Measurements from ENCODE around the gene NANS. TPM values are rescaled to one million over a fixed set of nuclear protein-coding genes. Genes with fewer than 3 reads are reported as not detected.

NANS gene
- total and polyA plus RNA-seq, 2 of the 13 experiments (the other 11 are each of a cell fraction or from before 2014, with no cell fraction given) = 86.9 to 203 TPM

DNA sequence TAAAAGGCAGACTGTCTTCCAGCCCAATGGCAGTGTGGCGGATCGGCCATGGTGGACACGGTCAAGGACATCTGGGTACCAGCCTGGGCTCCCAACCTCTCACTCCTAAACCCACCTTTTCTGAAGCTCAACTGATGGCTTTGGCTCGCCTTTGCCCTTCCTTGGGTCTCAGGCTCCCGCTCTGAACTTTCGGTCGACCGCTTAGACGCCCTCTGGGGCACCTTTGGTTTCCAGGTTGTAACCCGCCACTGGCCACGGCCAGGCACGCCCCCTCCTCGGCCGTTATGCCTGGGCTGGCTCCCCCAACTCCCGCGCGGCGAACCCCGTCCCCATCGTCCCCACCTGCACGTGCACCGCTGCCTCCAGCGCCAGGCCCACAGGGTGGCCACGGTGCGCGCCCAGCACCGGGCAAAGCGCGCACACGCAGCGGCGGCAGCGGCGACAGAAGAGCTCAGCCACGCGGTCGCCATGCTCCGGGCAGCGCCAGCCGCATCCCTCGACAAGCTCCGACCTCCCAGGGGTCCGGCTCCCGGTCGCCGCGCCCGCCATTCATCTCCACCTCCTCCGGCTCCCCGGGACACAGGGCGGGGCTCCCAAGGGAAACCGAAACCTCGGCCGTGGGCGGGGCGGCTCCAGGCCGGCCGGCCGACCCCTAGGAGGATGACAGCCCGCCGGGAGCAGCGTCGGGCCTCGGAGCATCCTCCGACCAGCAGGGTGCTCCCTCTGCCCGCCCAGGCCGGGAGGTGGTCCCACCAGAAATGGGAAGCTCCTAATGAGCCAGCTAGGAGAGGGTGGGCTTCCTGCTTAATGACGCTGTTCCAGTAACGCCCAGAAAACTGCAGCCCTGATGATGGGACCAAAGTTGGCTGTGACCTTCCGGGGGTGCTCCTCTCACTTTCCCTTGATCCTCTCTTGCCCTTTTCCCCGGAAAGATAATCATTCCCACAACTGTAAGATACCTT is 62.4 kb downstream of the NANS start, which contains the start of gene TRIM14 (continued):
- TF ChIP-seq ZNF644 (CRISPR knock-in tag; IDR thresholded peaks at IDR 0.05; ENCODE audit: low read depth) = peak; percentile 6; the same call in 1 of the 2 replicates
- TF ChIP-seq ZNF562 (CRISPR knock-in tag; IDR thresholded peaks at IDR 0.05; ENCODE audit: borderline replicate concordance) = no peak
- TF ChIP-seq ZNF292 (CRISPR knock-in tag; IDR thresholded peaks at IDR 0.05; ENCODE audit: borderline replicate concordance, low read depth) = peak; percentile 39
- no peak for TF ChIP-seq PAF1 (CRISPR knock-in tag; IDR thresholded peaks at IDR 0.05)
- no peak; the same call in 1 of the 2 replicates for TF ChIP-seq NCOR1 (IDR thresholded peaks at IDR 0.05; ENCODE audit: borderline replicate concordance, low read length)
- TF ChIP-seq SP2 (CRISPR knock-in tag; IDR thresholded peaks at IDR 0.05) = no peak
- no peak for TF ChIP-seq CCDC6 (CRISPR knock-in tag; IDR thresholded peaks at IDR 0.05)
- TF ChIP-seq ZNF775 (CRISPR knock-in tag; IDR thresholded peaks at IDR 0.05; ENCODE audit: borderline replicate concordance) = no peak
- TF ChIP-seq ONECUT2 (CRISPR knock-in tag; IDR thresholded peaks at IDR 0.05) = no peak
- TF ChIP-seq, protein P1, sequence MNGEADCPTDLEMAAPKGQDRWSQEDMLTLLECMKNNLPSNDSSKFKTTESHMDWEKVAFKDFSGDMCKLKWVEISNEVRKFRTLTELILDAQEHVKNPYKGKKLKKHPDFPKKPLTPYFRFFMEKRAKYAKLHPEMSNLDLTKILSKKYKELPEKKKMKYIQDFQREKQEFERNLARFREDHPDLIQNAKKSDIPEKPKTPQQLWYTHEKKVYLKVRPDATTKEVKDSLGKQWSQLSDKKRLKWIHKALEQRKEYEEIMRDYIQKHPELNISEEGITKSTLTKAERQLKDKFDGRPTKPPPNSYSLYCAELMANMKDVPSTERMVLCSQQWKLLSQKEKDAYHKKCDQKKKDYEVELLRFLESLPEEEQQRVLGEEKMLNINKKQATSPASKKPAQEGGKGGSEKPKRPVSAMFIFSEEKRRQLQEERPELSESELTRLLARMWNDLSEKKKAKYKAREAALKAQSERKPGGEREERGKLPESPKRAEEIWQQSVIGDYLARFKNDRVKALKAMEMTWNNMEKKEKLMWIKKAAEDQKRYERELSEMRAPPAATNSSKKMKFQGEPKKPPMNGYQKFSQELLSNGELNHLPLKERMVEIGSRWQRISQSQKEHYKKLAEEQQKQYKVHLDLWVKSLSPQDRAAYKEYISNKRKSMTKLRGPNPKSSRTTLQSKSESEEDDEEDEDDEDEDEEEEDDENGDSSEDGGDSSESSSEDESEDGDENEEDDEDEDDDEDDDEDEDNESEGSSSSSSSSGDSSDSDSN (CRISPR knock-in tag; IDR thresholded peaks at IDR 0.05) = peak; percentile 75; the same call in 1 of the 2 replicates
- TF ChIP-seq XRCC5 (optimal IDR thresholded peaks at IDR 0.05; ENCODE audit: low read length) = peak; percentile 69
- peak; percentile 76 for TF ChIP-seq ZFY (CRISPR knock-in tag; IDR thresholded peaks at IDR 0.05)
- TF ChIP-seq ZNF816 (CRISPR knock-in tag; IDR thresholded peaks at IDR 0.05; ENCODE audit: borderline replicate concordance) = no peak
- TF ChIP-seq HES4 (CRISPR knock-in tag; IDR thresholded peaks at IDR 0.05; ENCODE audit: borderline replicate concordance) = peak; percentile 87; the same call in 1 of the 2 replicates
- TF ChIP-seq, protein P2, sequence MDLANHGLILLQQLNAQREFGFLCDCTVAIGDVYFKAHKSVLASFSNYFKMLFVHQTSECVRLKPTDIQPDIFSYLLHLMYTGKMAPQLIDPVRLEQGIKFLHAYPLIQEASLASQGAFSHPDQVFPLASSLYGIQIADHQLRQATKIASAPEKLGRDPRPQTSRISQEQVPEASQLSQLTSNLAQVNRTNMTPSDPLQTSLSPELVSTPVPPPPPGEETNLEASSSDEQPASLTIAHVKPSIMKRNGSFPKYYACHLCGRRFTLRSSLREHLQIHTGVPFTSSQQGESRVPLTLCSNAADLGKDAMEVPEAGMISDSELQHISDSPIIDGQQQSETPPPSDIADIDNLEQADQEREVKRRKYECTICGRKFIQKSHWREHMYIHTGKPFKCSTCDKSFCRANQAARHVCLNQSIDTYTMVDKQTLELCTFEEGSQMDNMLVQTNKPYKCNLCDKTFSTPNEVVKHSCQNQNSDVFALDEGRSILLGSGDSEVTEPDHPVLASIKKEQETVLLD (CRISPR knock-in tag; IDR thresholded peaks at IDR 0.05; ENCODE audit: low read depth) = peak; percentile 45; the same call in 1 of the 2 replicates
- TF ChIP-seq, protein P3, sequence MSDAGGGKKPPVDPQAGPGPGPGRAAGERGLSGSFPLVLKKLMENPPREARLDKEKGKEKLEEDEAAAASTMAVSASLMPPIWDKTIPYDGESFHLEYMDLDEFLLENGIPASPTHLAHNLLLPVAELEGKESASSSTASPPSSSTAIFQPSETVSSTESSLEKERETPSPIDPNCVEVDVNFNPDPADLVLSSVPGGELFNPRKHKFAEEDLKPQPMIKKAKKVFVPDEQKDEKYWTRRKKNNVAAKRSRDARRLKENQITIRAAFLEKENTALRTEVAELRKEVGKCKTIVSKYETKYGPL (CRISPR knock-in tag; IDR thresholded peaks at IDR 0.05) = no peak
- no peak for TF ChIP-seq KAT2B (IDR thresholded peaks at IDR 0.05; ENCODE audit: borderline replicate concordance, low read depth, low read length)
- no peak for TF ChIP-seq TBX3 (IDR thresholded peaks at IDR 0.05; ENCODE audit: borderline replicate concordance)
- TF ChIP-seq FOXM1 (CRISPR knock-in tag; IDR thresholded peaks at IDR 0.05) = no peak

All from HepG2 (cell line).